Measurements from ENCODE around the gene SPRY2. TPM values are rescaled to one million over a fixed set of nuclear protein-coding genes. Genes with fewer than 3 reads are reported as not detected.

SPRY2 gene
- polyA plus RNA-seq, 2 of the 4 experiments (the other 2 are of a cell fraction): 5.9 to 23.1 TPM

DNA sequence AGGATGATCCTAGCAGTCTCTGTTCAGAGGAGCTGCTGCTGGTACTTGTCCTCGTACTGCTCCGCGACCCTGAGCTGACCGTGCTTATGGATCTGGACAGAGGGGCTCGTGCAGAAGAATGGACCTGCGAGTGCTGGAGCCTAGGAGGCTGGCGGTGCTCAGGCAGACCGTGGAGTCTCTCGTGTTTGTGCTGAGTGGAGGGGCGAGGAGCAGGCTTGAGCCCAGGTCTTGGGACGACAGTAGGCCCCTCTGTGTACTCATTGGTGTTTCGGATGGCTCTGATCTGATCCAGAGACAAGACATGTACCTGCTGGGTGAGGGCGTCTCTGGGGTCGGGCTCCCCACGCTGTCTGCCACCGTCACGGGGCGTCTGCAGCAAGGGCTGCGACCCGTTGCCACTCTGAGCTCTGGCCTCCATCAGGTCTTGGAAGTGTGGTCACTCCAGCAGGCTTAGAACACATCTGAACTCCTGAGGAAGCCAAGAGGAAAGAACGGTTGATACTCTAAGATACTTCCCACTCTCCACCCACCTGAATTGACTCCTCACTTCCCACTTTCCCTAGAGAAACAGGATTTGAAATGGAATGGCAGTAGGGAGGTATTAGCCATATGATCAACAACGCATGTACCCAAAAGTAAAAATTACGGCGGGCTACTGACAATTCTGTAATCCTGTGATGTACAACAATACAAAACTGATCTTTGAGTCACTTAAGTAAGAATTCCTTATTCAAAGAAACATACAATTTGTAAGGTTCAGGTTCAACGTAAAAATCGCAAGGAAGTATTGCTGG, 3.4 kb downstream of the SPRY2 start:
- no peak for TF ChIP-seq KDM5A (IDR thresholded peaks at IDR 0.05)
- peak; percentile 42 for TF ChIP-seq MAX (IDR thresholded peaks at IDR 0.05)
- Histone ChIP-seq H3K4me3 (peak overlapping the region; percentile 84), H3K9me3 (no peaks in the 10 kb centered on the region), H3K27ac (peak overlapping the region; percentile 77 to 94), H3K4me2 (peak overlapping the region; percentile 84), H3K4me1 (peaks cover 34% of the 10 kb centered on the region)
- CTCF ChIA-PET: no interaction called here
- 16% methylated on average over 15 of the region's 26 CpGs for WGBS (ENCODE audit: missing lambda C conversion rate)
- ATAC-seq: no peak
- no peak for FAIRE-seq
- DNase-seq (ENCODE audit: low read depth in 1 of 2, low spot score in 1 of 2): no peak
- POLR2A ChIA-PET: no interaction called here

- Histone ChIP-seq H3K4me3 (peak overlapping the region; percentile 84), H3K4me1 (peaks cover 34% of the 10 kb centered on the region), H3K9me3 (no peaks in the 10 kb centered on the region), H3K4me2 (peak overlapping the region; percentile 84), H3K27ac (peak overlapping the region; percentile 77 to 94)
- no peak for FAIRE-seq
- 21% methylated on average over 3 of the region's 9 CpGs for WGBS (ENCODE audit: missing lambda C conversion rate)
- POLR2A ChIA-PET: no interaction called here
- CTCF ChIA-PET: no interaction called here
- 0 out of 6 replicates have a peak, but pooled peaks of 1 of the 2 experiments have one; percentile 1 for ATAC-seq
- TF ChIP-seq RARB (CRISPR knock-in tag; IDR thresholded peaks at IDR 0.05) (no peak), BHLHE40 (IDR thresholded peaks at IDR 0.05; ENCODE audit: low read depth, low read length) (no peak), FOSL2 (IDR thresholded peaks at IDR 0.05) (no peak), FOSL2 (CRISPR knock-in tag; IDR thresholded peaks at IDR 0.05) (no peak), CBX2 (IDR thresholded peaks at IDR 0.05; ENCODE audit: borderline replicate concordance, low read depth) (no peak), SREBF2 (IDR thresholded peaks at IDR 0.05) (no peak), NR3C1 (IDR thresholded peaks at IDR 0.05) (no peak), RNF2 (IDR thresholded peaks at IDR 0.05; ENCODE audit: borderline replicate concordance, low read depth) (no peak), TFCP2L1 (CRISPR knock-in tag; IDR thresholded peaks at IDR 0.05) (no peak), CEBPB (IDR thresholded peaks at IDR 0.05) (no peak)
- no peak for DNase-seq (ENCODE audit: low read depth in 1 of 2, low spot score in 1 of 2)
Measured at GRCh38 chr13:80336776-80337287, 4.1 kb downstream of the SPRY2 start.

DNA sequence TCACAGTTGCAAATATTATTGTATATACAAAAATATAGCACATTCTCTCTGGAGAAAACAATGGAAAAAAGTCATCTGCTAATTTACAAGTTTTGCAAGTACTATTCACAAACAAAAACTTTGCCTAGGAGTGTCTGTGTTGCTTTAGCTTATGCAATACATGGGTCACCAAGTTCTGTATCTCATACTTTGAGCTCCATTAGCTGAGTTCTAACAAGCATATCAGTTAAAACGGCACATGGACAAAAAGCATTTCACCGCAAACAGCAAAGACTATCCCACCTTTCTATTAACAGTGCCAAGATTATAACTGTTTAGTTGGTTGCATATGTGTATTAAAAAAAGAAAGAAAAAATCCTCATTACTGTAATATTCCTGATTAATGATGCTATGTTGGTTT, 4.6 kb downstream of the SPRY2 start:
- ChIA-PET CTCF (no interaction called here), POLR2A (no interaction called here)
- Histone ChIP-seq H3K4me1 (peaks cover 34% of the 10 kb centered on the region), H3K4me2 (peak overlapping the region; percentile 84), H3K9me3 (no peaks in the 10 kb centered on the region), H3K27ac (peak overlapping the region; percentile 77 to 94; a peak in 3 of 6 replicates), H3K4me3 (peak overlapping the region; percentile 84)
- 24% methylated on average over 2 of the region's 2 CpGs for WGBS (ENCODE audit: missing lambda C conversion rate)
- FAIRE-seq (no peak), ATAC-seq (no peak), DNase-seq (ENCODE audit: low read depth in 1 of 2, low spot score in 1 of 2) (no peak)
- TF ChIP-seq CEBPB (IDR thresholded peaks at IDR 0.05): no peak
- no peak for TF ChIP-seq SREBF2 (IDR thresholded peaks at IDR 0.05)
- TF ChIP-seq HOXB5 (CRISPR knock-in tag; IDR thresholded peaks at IDR 0.05): no peak
- no peak for TF ChIP-seq NFE2L2 (conservative IDR thresholded peaks at IDR 0.05; ENCODE audit: low read length)
- TF ChIP-seq ZSCAN20 (CRISPR knock-in tag; IDR thresholded peaks at IDR 0.05): no peak
- TF ChIP-seq RFX5 (IDR thresholded peaks at IDR 0.05): no peak
- TF ChIP-seq, protein P1, sequence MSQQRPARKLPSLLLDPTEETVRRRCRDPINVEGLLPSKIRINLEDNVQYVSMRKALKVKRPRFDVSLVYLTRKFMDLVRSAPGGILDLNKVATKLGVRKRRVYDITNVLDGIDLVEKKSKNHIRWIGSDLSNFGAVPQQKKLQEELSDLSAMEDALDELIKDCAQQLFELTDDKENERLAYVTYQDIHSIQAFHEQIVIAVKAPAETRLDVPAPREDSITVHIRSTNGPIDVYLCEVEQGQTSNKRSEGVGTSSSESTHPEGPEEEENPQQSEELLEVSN (IDR thresholded peaks at IDR 0.05; ENCODE audit: borderline replicate concordance, low read depth): no peak
- no peak for TF ChIP-seq USF2 (IDR thresholded peaks at IDR 0.05)
- no peak for TF ChIP-seq RCOR1 (IDR thresholded peaks at IDR 0.05; ENCODE audit: low read depth, low read length)

Measured in A549 (cell line).